HepG2 (cell line): ENCODE data around the gene PREX1. TPM values are rescaled to one million over a fixed set of nuclear protein-coding genes. Genes with fewer than 3 reads are reported as not detected.

Source experiments
- BRCA1 ChIP-seq: sonication (generic); formaldehyde crosslinking; IDR thresholded peaks from 2 replicates; pipeline ENCODE4 v1.4.0; 2020; ENCODE audit warnings: missing genetic modification reagents
- FOXA3 ChIP-seq: IDR thresholded peaks from 2 replicates; pipeline ENCODE4 v1.6.1; 2016; ENCODE audit warnings: missing genetic modification reagents, missing compliant biosample characterization
- HBP1 ChIP-seq: IDR thresholded peaks from 2 replicates; pipeline ENCODE4 v1.6.1; 2016; ENCODE audit warnings: low read depth, control low read depth
- HNF1A ChIP-seq, 2 experiments: sonication (generic) in 1 of 2; formaldehyde crosslinking in 1 of 2; IDR thresholded peaks; 2 replicates each; pipeline versions ENCODE4 v1.4.0 to v1.6.1; 2016 to 2020; ENCODE audit warnings: borderline replicate concordance in 1 of 2, low read depth in 1 of 2, mild to moderate bottlenecking in 1 of 2, missing genetic modification reagents in 1 of 2
- KLF6 ChIP-seq: IDR thresholded peaks from 2 replicates; pipeline ENCODE4 v1.8.0; 2016; ENCODE audit warnings: missing biosample characterization, missing genetic modification reagents
- MBD4 ChIP-seq: IDR thresholded peaks from 2 replicates; pipeline ENCODE4 v1.6.1; 2012; ENCODE audit warnings: low read length, inconsistent platforms, borderline replicate concordance
- NFIC ChIP-seq: IDR thresholded peaks from 2 replicates; pipeline ENCODE4 v1.6.1; 2012; ENCODE audit warnings: mild to moderate bottlenecking, low read length, inconsistent platforms
- SMAD9 ChIP-seq: sonication (generic); formaldehyde crosslinking; IDR thresholded peaks from 2 replicates; pipeline ENCODE4 v1.5.1; 2020; ENCODE audit warnings: mild to moderate bottlenecking, missing genetic modification reagents
- SP5 ChIP-seq: IDR thresholded peaks from 2 replicates; pipeline ENCODE4 v1.6.1; 2016; ENCODE audit warnings: low read depth, borderline replicate concordance
- SRF ChIP-seq: IDR thresholded peaks from 2 replicates; pipeline ENCODE4 v1.6.1; 2011; ENCODE audit warnings: mild to moderate bottlenecking, low read depth, low read length, moderate library complexity
- TBX3 ChIP-seq: fragments of 450-650 bp; IDR thresholded peaks from 2 replicates; pipeline ENCODE4 v1.6.1; 2017; ENCODE audit warnings: antibody characterized with exemption, mild to moderate bottlenecking, inconsistent platforms, borderline replicate concordance
- TEAD2 ChIP-seq: sonication (generic); formaldehyde crosslinking; IDR thresholded peaks from 2 replicates; pipeline ENCODE4 v1.9.0; 2021; ENCODE audit warnings: missing genetic modification reagents
- ZBTB46 ChIP-seq: sonication (generic); formaldehyde crosslinking; IDR thresholded peaks from 2 replicates; pipeline ENCODE4 v1.4.0; 2020; ENCODE audit warnings: mild to moderate bottlenecking, missing genetic modification reagents, borderline replicate concordance
- ZIK1 ChIP-seq: sonication (generic); formaldehyde crosslinking; IDR thresholded peaks from 2 replicates; pipeline ENCODE4 v1.5.0; 2020; ENCODE audit warnings: mild to moderate bottlenecking, low read depth, missing genetic modification reagents, borderline replicate concordance
- ZNF232 ChIP-seq: sonication (generic); formaldehyde crosslinking; IDR thresholded peaks from 2 replicates; pipeline ENCODE4 v1.4.0; 2020; ENCODE audit warnings: missing genetic modification reagents, borderline replicate concordance
- ZNF24 ChIP-seq: fragments of 450-650 bp; IDR thresholded peaks from 2 replicates; pipeline ENCODE4 v1.6.1; 2017; ENCODE audit warnings: antibody characterized with exemption, mild to moderate bottlenecking
- ZNF263 ChIP-seq: sonication (generic); formaldehyde crosslinking; IDR thresholded peaks from 2 replicates; pipeline ENCODE4 v1.4.0; 2020; ENCODE audit warnings: missing genetic modification reagents
- ZNF33A ChIP-seq: sonication (generic); formaldehyde crosslinking; IDR thresholded peaks from 2 replicates; pipeline ENCODE4 v1.5.1; 2020; ENCODE audit warnings: missing genetic modification reagents, mild to moderate bottlenecking, moderate library complexity, borderline replicate concordance
- ZNF547 ChIP-seq: sonication (generic); formaldehyde crosslinking; IDR thresholded peaks from 2 replicates; pipeline ENCODE4 v1.5.1; 2020; ENCODE audit warnings: mild to moderate bottlenecking, missing genetic modification reagents
- ZNF569 ChIP-seq: sonication (generic); formaldehyde crosslinking; IDR thresholded peaks from 2 replicates; pipeline ENCODE4 v1.5.0; 2020; ENCODE audit warnings: mild to moderate bottlenecking, missing genetic modification reagents, moderate library complexity, borderline replicate concordance
- polyA plus RNA-seq, 8 experiments: library from polyadenylated mRNA; depleted of rRNA in 3 of 8; stranded (reverse) in 7 of 8; unstranded in 1 of 8; fragments of >200 nt; fragmentation: Illumina TruSeq in 4 of 8; extraction: Trizol in 4 of 8; gene quantifications; 2 replicates each; pipeline versions ENCODE4 v1.2.1 to v1.2.3, GENCODE V29; 2011 to 2016; ENCODE audit warnings: low read depth in 4 of 8, missing spikeins in 1 of 8, mixed read lengths in 1 of 8; ENCODE audit not compliant: insufficient read depth in 1 of 8
- total RNA-seq, 5 experiments: library from RNA; depleted of rRNA; stranded (reverse); fragments of >200 nt; fragmentation: Illumina TruSeq; extraction: Trizol; gene quantifications; 2 replicates each; pipeline ENCODE4 v1.2.3, GENCODE V29; 2016; ENCODE audit warnings: low read depth in 1 of 5

Gene PREX1
- total and polyA plus RNA-seq, 2 of the 13 experiments (the other 11 are each of a cell fraction or from before 2014, with no cell fraction given) = 0.02 to 0.04 TPM

GRCh38 chr20:48682529-48683363, 145.1 kb downstream of the PREX1 start (continued):
- TF ChIP-seq NFIC (no peak), ZNF547 (CRISPR knock-in tag) (0 out of 2 replicates have a peak, but pooled peaks have one; percentile 39), ZBTB46 (CRISPR knock-in tag) (0 out of 2 replicates have a peak, but pooled peaks have one; percentile 64), ZIK1 (no peak), BRCA1 (no peak), FOXA3 (CRISPR knock-in tag) (no peak), TBX3 (no peak), ZNF569 (CRISPR knock-in tag) (no peak), MBD4 (no peak), SP5 (CRISPR knock-in tag) (peak; percentile 59), HNF1A (IDR thresholded peaks at IDR 0.05; ENCODE audit: low read depth) (no peak), HNF1A (CRISPR knock-in tag; IDR thresholded peaks at IDR 0.05; ENCODE audit: borderline replicate concordance) (0 out of 2 replicates have a peak, but pooled peaks have one; percentile 38), ZNF33A (no peak), ZNF232 (no peak), TEAD2 (no peak), SRF (no peak), SMAD9 (CRISPR knock-in tag) (no peak), HBP1 (CRISPR knock-in tag) (no peak), KLF6 (CRISPR knock-in tag) (no peak), ZNF24 (no peak), ZNF263 (CRISPR knock-in tag) (peak; percentile 28; the same call in 1 of the 2 replicates)
